SK-N-SH (cell line): ENCODE data around the gene NDEL1. TPM values are rescaled to one million over a fixed set of nuclear protein-coding genes. Genes with fewer than 3 reads are reported as not detected.
A peak's percentile ranks its signal among the peaks of the same experiment; 100 is the strongest.

Experiments
- CTCF ChIA-PET: fragments of 300-600, 350-600 bp; formaldehyde crosslinking; extraction: SDS; loops from one replicate; lab custom pipeline; 2021; lab: Yijun Ruan, JAX
- POLR2A ChIA-PET: fragments of 350-600 bp; sonication (Branson Sonifier 250); formaldehyde crosslinking; extraction: SDS; loops from one replicate; lab custom pipeline; 2020; ENCODE audit warnings: antibody characterized with exemption, inconsistent platforms; lab: Yijun Ruan, JAX
- DNase-seq: peaks from one replicate; pipeline ENCODE4 v3.0.0; 2012
- H2AFZ ChIP-seq: fragments of 200-600 bp; sonication (generic); 2 replicates; pipeline ENCODE4 v1.8.1; 2016; ENCODE audit warnings: antibody characterized with exemption, mild to moderate bottlenecking, low read depth
- H3F3A ChIP-seq: fragments of 200-600 bp; sonication (generic); replicated peaks from 2 replicates; pipeline ENCODE3; 2016; ENCODE audit warnings: antibody characterized with exemption, mild to moderate bottlenecking; ENCODE audit not compliant: insufficient read depth
- H3K27ac ChIP-seq, 2 experiments: fragments of 200-500 bp in 1 of 2; fragments of 200-600 bp in 1 of 2; sonication (Bioruptor generic) in 1 of 2; sonication (generic), shearing (Covaris generic) in 1 of 2; 2 replicates each; pipeline versions ENCODE4 v1.5.1 to v1.6.1; 2014 to 2016; ENCODE audit warnings: low read depth in 2 of 2, inconsistent platforms in 1 of 2, low read length in 1 of 2, mild to moderate bottlenecking in 1 of 2, mixed read lengths in 1 of 2
- H3K27me3 ChIP-seq: fragments of 200-600 bp; sonication (generic), shearing (Covaris generic); 2 replicates; pipeline ENCODE4 v1.6.1; 2016; ENCODE audit warnings: mixed run types; ENCODE audit not compliant: insufficient read depth
- H3K36me3 ChIP-seq, 2 experiments: fragments of 200-500 bp in 1 of 2; fragments of 200-600 bp in 1 of 2; sonication (Bioruptor generic) in 1 of 2; sonication (generic) in 1 of 2; replicated peaks in 1 of 2; 2 replicates each; pipeline versions ENCODE3 to v1.5.1; 2014 to 2016; ENCODE audit warnings: low read length in 1 of 2, mild to moderate bottlenecking in 1 of 2; ENCODE audit not compliant: insufficient read depth in 2 of 2, control insufficient read depth in 1 of 2
- H3K4me1 ChIP-seq, 2 experiments: fragments of 200-500 bp in 1 of 2; fragments of 200-600 bp in 1 of 2; sonication (Bioruptor generic) in 1 of 2; sonication (generic), shearing (Covaris generic) in 1 of 2; 2 replicates each; pipeline versions ENCODE4 v1.5.1 to v1.6.1; 2014 to 2016; ENCODE audit warnings: low read depth in 1 of 2, low read length in 1 of 2, mixed run types in 1 of 2; ENCODE audit not compliant: insufficient read depth in 2 of 2, control insufficient read depth in 1 of 2
- H3K4me2 ChIP-seq: fragments of 200-600 bp; sonication (generic), shearing (Covaris generic); 2 replicates; pipeline ENCODE4 v1.6.1; 2017; ENCODE audit warnings: mixed run types
- H3K4me3 ChIP-seq, 2 experiments: fragments of 200-500 bp in 1 of 2; fragments of 200-600 bp in 1 of 2; sonication (Bioruptor generic) in 1 of 2; sonication (generic), shearing (Covaris generic) in 1 of 2; 2 replicates each; pipeline versions ENCODE4 v1.5.1 to v1.8.1; 2014 to 2016; ENCODE audit warnings: low read depth in 2 of 2, inconsistent platforms in 1 of 2, low read length in 1 of 2, mild to moderate bottlenecking in 1 of 2, mixed read lengths in 1 of 2, moderate library complexity in 1 of 2
- H3K79me2 ChIP-seq: fragments of 200-600 bp; sonication (generic); 2 replicates; pipeline ENCODE4 v1.8.1; 2017; ENCODE audit warnings: mild to moderate bottlenecking; ENCODE audit not compliant: insufficient read depth
- H3K9ac ChIP-seq: fragments of 200-600 bp; sonication (generic); 2 replicates; pipeline ENCODE4 v1.6.1; 2017; ENCODE audit warnings: mixed run types
- H3K9me2 ChIP-seq: fragments of 200-600 bp; sonication (generic); 2 replicates; pipeline ENCODE4 v1.6.1; 2017; ENCODE audit warnings: mixed run types
- H3K9me3 ChIP-seq: fragments of 200-600 bp; sonication (generic); 2 replicates; pipeline ENCODE4 v1.6.1; 2017; ENCODE audit warnings: mixed run types, mild to moderate bottlenecking, moderate library complexity
- H4K20me1 ChIP-seq: fragments of 200-600 bp; sonication (generic); 2 replicates; pipeline ENCODE4 v1.6.1; 2017; ENCODE audit warnings: mild to moderate bottlenecking, mixed run types; ENCODE audit not compliant: insufficient read depth
- ELF1 ChIP-seq: IDR thresholded peaks from 2 replicates; pipeline ENCODE4 v1.4.0; 2012
- EP300 ChIP-seq, 2 experiments: IDR thresholded peaks; 2 replicates each; pipeline versions ENCODE4 v1.4.0 to v1.6.1; 2012; ENCODE audit warnings: borderline replicate concordance in 1 of 2, low read depth in 1 of 2, low read length in 1 of 2
- EZH2phosphoT487 ChIP-seq: fragments of 200-600 bp; sonication (generic); IDR thresholded peaks from 2 replicates; pipeline ENCODE4 v1.6.1; 2017; ENCODE audit warnings: low read depth, mixed run types, mild to moderate bottlenecking, antibody characterized with exemption, moderate library complexity, borderline replicate concordance
- FOSL2 ChIP-seq: IDR thresholded peaks from 2 replicates; pipeline ENCODE4 v1.4.0; 2012; ENCODE audit warnings: low read depth, mild to moderate bottlenecking, moderate library complexity, borderline replicate concordance
- GABPA ChIP-seq: IDR thresholded peaks from 2 replicates; pipeline ENCODE4 v1.4.0; 2012; ENCODE audit warnings: low read depth, mild to moderate bottlenecking
- GATA2 ChIP-seq: sonication (generic); formaldehyde crosslinking; IDR thresholded peaks from 2 replicates; pipeline ENCODE4 v1.5.0; 2020; ENCODE audit warnings: mild to moderate bottlenecking, missing genetic modification reagents
- MEF2A ChIP-seq: IDR thresholded peaks from 2 replicates; pipeline ENCODE4 v1.4.0; 2012; ENCODE audit warnings: low read depth, borderline replicate concordance
- MXI1 ChIP-seq: IDR thresholded peaks from 2 replicates; pipeline ENCODE4 v1.6.1; 2012; ENCODE audit warnings: mild to moderate bottlenecking, low read depth, low read length, improper control_type of control experiment
- POLR2AphosphoS5 ChIP-seq: IDR thresholded peaks from 2 replicates; pipeline ENCODE4 v1.6.1; 2012; ENCODE audit warnings: low read depth, low read length
- RAD21 ChIP-seq: IDR thresholded peaks from 2 replicates; pipeline ENCODE4 v1.6.1; 2012; ENCODE audit warnings: mild to moderate bottlenecking, low read length
- RCOR1 ChIP-seq: fragments of 150-350 bp; IDR thresholded peaks from 2 replicates; pipeline ENCODE4 v1.6.1; 2017; ENCODE audit warnings: antibody characterized with exemption, low read length
- RFX5 ChIP-seq: IDR thresholded peaks from 2 replicates; pipeline ENCODE4 v1.6.1; 2012; ENCODE audit warnings: mild to moderate bottlenecking, improper control_type of control experiment, low read length
- RXRA ChIP-seq: IDR thresholded peaks from 2 replicates; pipeline ENCODE4 v1.4.0; 2012; ENCODE audit warnings: low read depth, mild to moderate bottlenecking, borderline replicate concordance
- SMC3 ChIP-seq: IDR thresholded peaks from 2 replicates; pipeline ENCODE4 v1.6.1; 2012; ENCODE audit warnings: low read depth, low read length, improper control_type of control experiment
- TAF1 ChIP-seq: IDR thresholded peaks from 2 replicates; pipeline ENCODE4 v1.6.1; 2012; ENCODE audit warnings: low read depth, mild to moderate bottlenecking, low read length, moderate library complexity, borderline replicate concordance
- TEAD4 ChIP-seq: IDR thresholded peaks from 2 replicates; pipeline ENCODE4 v1.4.0; 2012; ENCODE audit warnings: mild to moderate bottlenecking, borderline replicate concordance; ENCODE audit not compliant: insufficient read depth
- USF1 ChIP-seq: IDR thresholded peaks from 2 replicates; pipeline ENCODE4 v1.4.0; 2012; ENCODE audit warnings: low read depth, borderline replicate concordance
- ZBTB33 ChIP-seq: IDR thresholded peaks from 2 replicates; pipeline ENCODE4 v1.4.0; 2012; ENCODE audit warnings: low read depth, borderline replicate concordance
- WGBS: methylation state at CpG from one replicate; pipeline ENCODE4 v1.1.6; 2017; ENCODE audit warnings: low lambda C conversion rate; 5-methylcytosine and 5-hydroxymethylcytosine counted together
- polyA plus RNA-seq, 3 experiments: library from polyadenylated mRNA; depleted of rRNA; stranded (reverse); fragments of >200 nt; gene quantifications; 2 replicates each; pipeline ENCODE4 v1.2.3, GENCODE V29; 2012
- TF ChIP-seq, protein P1 (sequence below): IDR thresholded peaks from 2 replicates; pipeline ENCODE4 v1.6.1; 2012; ENCODE audit warnings: mild to moderate bottlenecking, low read depth, low read length, moderate library complexity

Gene NDEL1
- polyA plus RNA-seq, 1 of the 3 experiments (the other 2 are of a cell fraction): 49.5 TPM

DNA sequence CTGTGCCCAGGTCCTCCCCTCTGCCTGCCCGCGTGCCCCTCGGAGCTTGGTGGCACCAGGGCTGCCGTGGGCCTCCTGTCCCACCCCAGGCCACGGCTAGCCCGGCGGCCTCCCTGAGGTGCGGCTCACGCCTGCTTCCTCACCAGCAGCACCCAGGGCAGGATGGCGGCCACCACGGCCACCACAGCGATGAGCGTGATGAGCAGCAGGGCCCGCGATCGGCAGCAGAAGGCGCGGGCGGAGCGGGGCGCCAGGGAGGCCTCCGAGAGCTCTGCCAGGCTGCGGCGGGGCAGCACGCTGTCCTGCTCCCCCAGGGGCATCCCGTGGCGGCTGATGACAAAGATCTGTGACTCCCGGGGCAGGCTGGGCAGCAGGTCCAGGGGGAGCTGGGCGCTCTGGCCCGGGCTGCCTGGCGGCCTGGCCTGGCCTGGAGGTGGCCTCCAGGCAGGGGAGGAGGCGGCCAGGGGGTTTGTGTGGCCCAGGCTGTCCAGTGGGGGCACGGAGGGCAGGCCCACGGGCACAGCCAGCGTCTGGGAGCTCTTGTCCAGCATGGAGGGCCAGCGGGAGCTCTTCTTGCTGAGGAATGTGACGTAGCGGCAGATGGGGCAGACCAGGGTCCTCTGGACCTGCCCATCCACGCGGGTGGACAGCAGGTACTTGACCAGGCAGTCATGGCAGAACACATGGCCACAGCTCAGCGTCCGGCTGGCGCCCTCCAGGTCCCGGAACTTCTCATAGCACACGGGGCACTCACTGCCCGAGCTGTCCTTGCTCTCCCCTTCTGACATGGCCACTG, 42.8 kb upstream of the NDEL1 start:
- H3K9me2 ChIP-seq: no peaks in the 10 kb centered on the region
- POLR2A ChIA-PET: no interaction called here
- WGBS: 73% methylated on average over 21 of the region's 46 CpGs
- no peak overlapping the region for H3K27ac ChIP-seq
- peaks cover 3% of the 10 kb centered on the region for H3F3A ChIP-seq
- CTCF ChIA-PET: interaction anchor here (0.6 to 2.5 kb wide), 6 partner anchors 9 to 393 kb away, joined by 3 to 16 read pairs (median 4); partner anchors contain the start of genes KRABD2 and RPL26
- no peaks in the 10 kb centered on the region for H3K9me3 ChIP-seq
- DNase-seq: peak; percentile 58
- no peaks in the 10 kb centered on the region for H4K20me1 ChIP-seq
- H3K4me2 ChIP-seq: no peak overlapping the region
- H3K9ac ChIP-seq: no peak overlapping the region
- no peak overlapping the region for H3K4me3 ChIP-seq
- peaks cover 19% of the 10 kb centered on the region; the same call in 1 of the 2 replicates for H3K27me3 ChIP-seq
- H3K79me2 ChIP-seq: no peaks in the 10 kb centered on the region
- no peaks in the 10 kb centered on the region for H3K36me3 ChIP-seq
- no peak for TF ChIP-seq MEF2A
- no peak for TF ChIP-seq USF1
- no peak for TF ChIP-seq TAF1
- no peak for TF ChIP-seq GATA2 (CRISPR knock-in tag)
- no peak for TF ChIP-seq RXRA
- TF ChIP-seq SMC3: no peak
- no peak for TF ChIP-seq POLR2AphosphoS5
- no peak overlapping the region for H2AFZ ChIP-seq
- no peaks in the 10 kb centered on the region; a peak in 1 of 4 replicates for H3K4me1 ChIP-seq

GRCh38 chr17:8393470-8394231, 42.0 kb upstream of the NDEL1 start:
- no peaks in the 10 kb centered on the region for H4K20me1 ChIP-seq
- H3K79me2 ChIP-seq: no peaks in the 10 kb centered on the region
- H3K27me3 ChIP-seq: peaks cover 23% of the 10 kb centered on the region; the same call in 1 of the 2 replicates
- H3K9me3 ChIP-seq: no peaks in the 10 kb centered on the region
- H3F3A ChIP-seq: no peaks in the 10 kb centered on the region
- ChIA-PET CTCF (interaction anchor here (0.6 to 2.7 kb wide), 6 partner anchors 11 to 392 kb away, joined by 3 to 16 read pairs (median 6); partner anchors contain the start of genes KRABD2 and RPL26), POLR2A (no interaction called here)
- WGBS: 75% methylated on average over 8 of the region's 8 CpGs
- DNase-seq: no peak
- H3K36me3 ChIP-seq: no peaks in the 10 kb centered on the region
- no peak overlapping the region for H2AFZ ChIP-seq
- no peak overlapping the region for H3K27ac ChIP-seq
- H3K9me2 ChIP-seq: no peaks in the 10 kb centered on the region
- no peak overlapping the region for H3K9ac ChIP-seq
- no peak overlapping the region for H3K4me2 ChIP-seq
- no peaks in the 10 kb centered on the region; a peak in 1 of 4 replicates for H3K4me1 ChIP-seq
- no peak overlapping the region for H3K4me3 ChIP-seq
- no peak for TF ChIP-seq ELF1
- no peak for TF ChIP-seq RFX5
- TF ChIP-seq GABPA: no peak
- TF ChIP-seq TEAD4: no peak
- no peak for TF ChIP-seq MXI1
- TF ChIP-seq, protein P1, sequence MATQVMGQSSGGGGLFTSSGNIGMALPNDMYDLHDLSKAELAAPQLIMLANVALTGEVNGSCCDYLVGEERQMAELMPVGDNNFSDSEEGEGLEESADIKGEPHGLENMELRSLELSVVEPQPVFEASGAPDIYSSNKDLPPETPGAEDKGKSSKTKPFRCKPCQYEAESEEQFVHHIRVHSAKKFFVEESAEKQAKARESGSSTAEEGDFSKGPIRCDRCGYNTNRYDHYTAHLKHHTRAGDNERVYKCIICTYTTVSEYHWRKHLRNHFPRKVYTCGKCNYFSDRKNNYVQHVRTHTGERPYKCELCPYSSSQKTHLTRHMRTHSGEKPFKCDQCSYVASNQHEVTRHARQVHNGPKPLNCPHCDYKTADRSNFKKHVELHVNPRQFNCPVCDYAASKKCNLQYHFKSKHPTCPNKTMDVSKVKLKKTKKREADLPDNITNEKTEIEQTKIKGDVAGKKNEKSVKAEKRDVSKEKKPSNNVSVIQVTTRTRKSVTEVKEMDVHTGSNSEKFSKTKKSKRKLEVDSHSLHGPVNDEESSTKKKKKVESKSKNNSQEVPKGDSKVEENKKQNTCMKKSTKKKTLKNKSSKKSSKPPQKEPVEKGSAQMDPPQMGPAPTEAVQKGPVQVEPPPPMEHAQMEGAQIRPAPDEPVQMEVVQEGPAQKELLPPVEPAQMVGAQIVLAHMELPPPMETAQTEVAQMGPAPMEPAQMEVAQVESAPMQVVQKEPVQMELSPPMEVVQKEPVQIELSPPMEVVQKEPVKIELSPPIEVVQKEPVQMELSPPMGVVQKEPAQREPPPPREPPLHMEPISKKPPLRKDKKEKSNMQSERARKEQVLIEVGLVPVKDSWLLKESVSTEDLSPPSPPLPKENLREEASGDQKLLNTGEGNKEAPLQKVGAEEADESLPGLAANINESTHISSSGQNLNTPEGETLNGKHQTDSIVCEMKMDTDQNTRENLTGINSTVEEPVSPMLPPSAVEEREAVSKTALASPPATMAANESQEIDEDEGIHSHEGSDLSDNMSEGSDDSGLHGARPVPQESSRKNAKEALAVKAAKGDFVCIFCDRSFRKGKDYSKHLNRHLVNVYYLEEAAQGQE: no peak
- no peak for TF ChIP-seq RAD21
- TF ChIP-seq RCOR1: no peak
- TF ChIP-seq EP300 (IDR thresholded peaks at IDR 0.05; ENCODE audit: borderline replicate concordance in 1 of 2, low read depth in 1 of 2, low read length in 1 of 2): no peak
- TF ChIP-seq FOSL2: no peak
- no peak for TF ChIP-seq ZBTB33
- no peak for TF ChIP-seq TAF1
- no peak for TF ChIP-seq RXRA
- TF ChIP-seq EZH2phosphoT487: no peak
